ENCODE measurements around the gene VSTM2B. TPM values are rescaled to one million over a fixed set of nuclear protein-coding genes. Genes with fewer than 3 reads are reported as not detected.
A peak's percentile ranks its signal among the peaks of the same experiment; 100 is the strongest.

The VSTM2B gene
- total RNA-seq, 1 experiment from 2014 or later: not detected

DNA sequence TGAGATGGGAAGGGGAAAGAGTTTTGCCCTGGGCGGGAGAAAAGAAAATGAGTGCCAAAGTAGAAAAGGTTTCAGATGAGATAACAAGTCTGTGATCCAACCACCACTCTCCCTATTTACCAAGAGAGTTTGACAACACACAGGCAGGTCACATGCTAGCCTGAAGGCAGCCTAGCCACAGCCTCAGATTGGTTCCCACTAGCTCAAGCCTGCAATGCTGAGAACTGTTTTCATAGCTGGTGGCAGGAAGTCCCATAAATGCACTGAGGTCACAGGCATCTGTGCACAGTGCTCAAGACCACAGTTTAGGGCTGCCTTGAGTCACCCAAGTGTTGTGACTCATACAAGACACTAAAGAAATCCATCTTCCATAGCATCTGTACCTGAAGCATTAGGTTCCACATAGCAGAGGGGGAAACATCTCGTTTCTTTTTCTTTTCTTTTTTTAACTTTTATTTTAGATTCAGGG is 61.8 kb downstream of the VSTM2B start:
- 0 out of 2 replicates have a peak, but pooled peaks cover 5% of the 10 kb centered on the region for H3K27me3 ChIP-seq (replicated peaks)
- DNase-seq (ENCODE audit: low read depth in 1 of 2, low spot score in 2 of 2): no peak
- no peaks in the 10 kb centered on the region for H3K9me3 ChIP-seq (replicated peaks)
- no peak overlapping the region for H3K4me3 ChIP-seq
- no peaks in the 10 kb centered on the region for H3K36me3 ChIP-seq
- no peaks in the 10 kb centered on the region for H3K4me1 ChIP-seq (replicated peaks)
- no peak overlapping the region for H3K27ac ChIP-seq

DNA sequence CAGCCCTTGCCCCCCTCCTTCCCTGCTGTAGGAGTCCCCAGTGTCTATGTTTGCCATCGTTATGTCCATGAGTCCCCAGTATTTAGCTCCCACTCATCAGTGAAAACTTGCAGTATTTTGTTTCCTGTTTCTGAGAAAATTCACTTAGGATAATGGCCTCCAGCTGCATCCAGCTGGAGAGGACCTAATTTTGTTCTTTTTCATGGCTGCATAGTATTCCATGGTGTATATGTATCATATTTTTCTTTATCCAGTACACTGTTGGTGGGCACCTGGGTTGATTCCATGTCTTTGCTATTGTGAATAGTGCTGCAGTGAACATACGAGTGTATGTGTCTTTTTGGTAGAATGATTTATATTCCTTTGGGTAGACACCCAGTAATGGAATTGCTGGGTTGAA is 62.3 kb downstream of the VSTM2B start:
- Histone ChIP-seq H3K27me3 (replicated peaks) (0 out of 2 replicates have a peak, but pooled peaks cover 5% of the 10 kb centered on the region), H3K27ac (no peak overlapping the region), H3K4me1 (replicated peaks) (no peaks in the 10 kb centered on the region), H3K36me3 (no peaks in the 10 kb centered on the region), H3K9me3 (replicated peaks) (no peaks in the 10 kb centered on the region), H3K4me3 (no peak overlapping the region)
- no peak for DNase-seq (ENCODE audit: low read depth in 1 of 2, low spot score in 2 of 2)

GRCh38 chr19:29590278-29590677 is 64.5 kb downstream of the VSTM2B start:
- H3K4me3 ChIP-seq: no peak overlapping the region
- no peaks in the 10 kb centered on the region for H3K9me3 ChIP-seq (replicated peaks)
- no peaks in the 10 kb centered on the region for H3K4me1 ChIP-seq (replicated peaks)
- H3K27ac ChIP-seq: no peak overlapping the region
- no peaks in the 10 kb centered on the region for H3K36me3 ChIP-seq
- no peak for DNase-seq (ENCODE audit: low read depth in 1 of 2, low spot score in 2 of 2)
- H3K27me3 ChIP-seq (replicated peaks): peaks cover 11% of the 10 kb centered on the region

GRCh38 chr19:29591670-29592069 is 65.9 kb downstream of the VSTM2B start:
- Histone ChIP-seq H3K4me3 (no peak overlapping the region), H3K9me3 (replicated peaks) (no peaks in the 10 kb centered on the region), H3K4me1 (replicated peaks) (no peaks in the 10 kb centered on the region), H3K27me3 (replicated peaks) (peaks cover 21% of the 10 kb centered on the region), H3K36me3 (no peaks in the 10 kb centered on the region), H3K27ac (no peak overlapping the region)
- no peak for DNase-seq (ENCODE audit: low read depth in 1 of 2, low spot score in 2 of 2)

DNA sequence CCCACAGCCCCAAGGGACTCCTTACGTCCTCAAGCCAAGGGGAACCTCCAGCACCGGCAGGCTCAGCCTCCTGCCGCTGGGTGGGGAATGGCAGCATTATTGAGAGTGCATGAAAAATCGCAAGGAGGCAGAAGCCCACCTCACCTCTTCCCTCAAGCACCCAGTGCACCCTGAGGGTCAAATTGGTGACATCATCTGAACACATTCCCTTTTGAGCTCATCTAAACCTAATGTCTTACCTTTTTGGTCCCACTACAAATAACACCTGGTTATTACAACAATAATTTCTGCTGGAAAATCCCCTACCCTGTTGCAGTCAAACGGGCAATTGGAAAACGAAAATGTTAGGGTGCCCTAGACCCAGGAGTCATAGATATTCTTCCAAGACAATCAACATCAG is 68.1 kb downstream of the VSTM2B start:
- Histone ChIP-seq H3K27ac (no peak overlapping the region), H3K4me1 (replicated peaks) (no peaks in the 10 kb centered on the region), H3K36me3 (no peaks in the 10 kb centered on the region), H3K9me3 (replicated peaks) (no peaks in the 10 kb centered on the region), H3K27me3 (replicated peaks) (peaks cover 40% of the 10 kb centered on the region), H3K4me3 (no peak overlapping the region)
- DNase-seq (ENCODE audit: low read depth in 1 of 2, low spot score in 2 of 2): no peak

DNA sequence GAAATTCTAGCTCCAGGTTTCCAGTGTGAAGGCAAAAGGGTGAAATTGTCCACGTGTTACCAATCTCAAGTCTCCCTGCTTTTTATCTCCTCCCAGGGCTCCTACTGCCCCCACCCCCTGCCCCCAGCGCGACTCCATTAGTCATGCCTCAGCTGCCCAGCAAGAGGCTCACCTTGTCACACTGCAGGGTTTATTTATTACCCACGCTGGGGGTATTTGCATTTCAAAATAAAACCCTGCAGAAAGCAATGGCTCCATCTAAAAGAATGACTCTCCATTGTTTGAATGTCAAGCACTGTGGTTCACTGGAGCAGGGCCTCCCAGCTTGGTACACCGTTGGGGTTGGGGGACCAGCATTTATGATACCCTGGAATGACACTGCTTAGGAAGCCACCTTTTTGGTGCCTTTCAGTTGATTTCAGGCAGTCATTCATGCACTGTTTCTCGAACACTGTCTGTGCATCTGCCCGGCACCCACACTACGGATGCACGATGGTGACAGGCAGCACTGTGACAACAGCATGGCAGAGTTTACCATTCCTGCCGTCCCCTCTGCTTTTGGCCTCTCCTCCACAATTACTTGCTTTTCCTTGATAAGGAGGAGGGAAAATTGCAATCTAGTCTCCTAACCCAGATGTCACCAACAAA is 70.4 kb downstream of the VSTM2B start:
- peaks cover 44% of the 10 kb centered on the region for H3K27me3 ChIP-seq (replicated peaks)
- no peak for DNase-seq (ENCODE audit: low read depth in 1 of 2, low spot score in 2 of 2)

DNA sequence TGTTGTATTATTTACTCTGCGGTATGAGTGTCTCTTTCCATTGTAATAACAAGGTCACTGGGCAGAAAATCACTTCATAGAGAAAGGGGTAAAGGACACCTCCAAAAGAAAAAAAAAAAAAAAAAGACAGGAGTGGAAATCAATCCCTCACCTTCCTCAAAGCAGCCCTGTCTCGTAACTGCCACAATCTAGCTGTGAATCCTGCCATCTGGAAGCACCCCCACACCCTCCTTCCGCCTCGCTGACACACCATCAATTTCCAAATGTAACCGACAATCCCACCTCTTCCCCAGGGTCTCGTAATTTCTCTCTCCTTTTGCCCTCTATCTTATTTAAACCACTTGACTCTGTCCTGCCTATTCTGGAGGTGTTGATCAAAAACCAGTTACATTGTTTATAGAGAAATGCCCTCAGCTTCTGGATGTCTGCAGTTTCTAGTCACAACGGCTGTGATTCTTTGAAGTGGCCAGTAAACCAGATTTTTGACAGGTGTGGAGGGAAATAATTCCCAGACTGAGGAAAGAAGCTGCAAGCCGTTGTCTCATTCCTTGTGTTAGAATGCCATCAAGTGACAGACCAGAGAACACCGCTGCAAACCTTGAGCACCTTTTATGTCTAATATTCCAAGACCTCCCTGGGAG is 71.2 kb downstream of the VSTM2B start:
- H3K9me3 ChIP-seq (replicated peaks): no peaks in the 10 kb centered on the region
- H3K27me3 ChIP-seq (replicated peaks): peaks cover 40% of the 10 kb centered on the region
- H3K27ac ChIP-seq: no peak overlapping the region
- H3K4me1 ChIP-seq (replicated peaks): no peaks in the 10 kb centered on the region
- no peak overlapping the region for H3K4me3 ChIP-seq
- no peak for DNase-seq (ENCODE audit: low read depth in 1 of 2, low spot score in 2 of 2)
- no peaks in the 10 kb centered on the region for H3K36me3 ChIP-seq

More for the DNA sequence above, 70.4 kb downstream of the VSTM2B start:
- Histone ChIP-seq H3K9me3 (replicated peaks) (no peaks in the 10 kb centered on the region), H3K4me1 (replicated peaks) (no peaks in the 10 kb centered on the region), H3K27ac (no peak overlapping the region), H3K36me3 (no peaks in the 10 kb centered on the region), H3K4me3 (no peak overlapping the region)

DNA sequence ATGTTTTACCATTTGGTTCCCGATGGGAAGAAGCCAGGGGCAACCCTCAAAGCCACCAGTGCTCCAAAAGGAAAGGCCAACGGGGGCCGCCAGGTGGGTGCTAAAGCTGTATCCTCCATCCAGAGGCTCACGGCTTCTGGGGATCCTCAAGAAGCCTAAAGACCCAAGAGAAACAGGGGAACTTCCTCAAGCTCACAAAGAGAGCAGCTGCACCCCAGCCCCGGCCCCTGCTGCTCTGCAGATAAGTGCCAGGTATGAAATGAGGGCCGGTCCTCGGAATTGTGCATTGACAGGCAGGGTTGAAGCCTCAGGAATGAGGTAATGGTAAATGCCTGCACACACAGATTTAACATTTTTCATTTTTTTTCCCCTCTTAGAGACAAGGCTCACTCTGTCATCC is 72.2 kb downstream of the VSTM2B start:
- Histone ChIP-seq H3K27me3 (replicated peaks) (peaks cover 40% of the 10 kb centered on the region), H3K9me3 (replicated peaks) (no peaks in the 10 kb centered on the region), H3K4me3 (no peak overlapping the region), H3K27ac (no peak overlapping the region), H3K36me3 (no peaks in the 10 kb centered on the region), H3K4me1 (replicated peaks) (no peaks in the 10 kb centered on the region)
- DNase-seq (ENCODE audit: low read depth in 1 of 2, low spot score in 2 of 2): no peak

DNA sequence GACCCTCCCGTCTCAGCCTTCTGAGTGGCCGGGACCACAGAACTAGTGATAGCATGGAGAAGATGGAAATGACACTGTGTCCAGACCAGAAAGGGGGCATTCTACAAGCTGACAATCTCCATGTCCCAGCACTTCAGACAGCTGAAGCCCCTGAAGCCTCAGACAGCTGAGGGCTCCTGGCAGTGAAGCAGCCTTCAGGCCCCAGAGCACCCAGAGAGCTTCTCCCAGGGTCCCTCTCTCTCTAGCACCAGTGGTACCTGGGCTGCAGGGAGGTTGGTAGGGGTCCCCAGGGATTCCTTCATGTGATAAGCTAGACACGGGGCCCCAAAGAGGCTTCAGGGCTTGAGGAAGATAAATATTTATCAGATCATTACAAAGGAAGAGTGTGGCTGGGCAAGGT is 72.7 kb downstream of the VSTM2B start:
- no peaks in the 10 kb centered on the region for H3K4me1 ChIP-seq (replicated peaks)
- no peak overlapping the region for H3K4me3 ChIP-seq
- no peaks in the 10 kb centered on the region for H3K9me3 ChIP-seq (replicated peaks)
- H3K27me3 ChIP-seq (replicated peaks): peaks cover 40% of the 10 kb centered on the region
- no peaks in the 10 kb centered on the region for H3K36me3 ChIP-seq
- no peak overlapping the region for H3K27ac ChIP-seq
- no peak for DNase-seq (ENCODE audit: low read depth in 1 of 2, low spot score in 2 of 2)

GRCh38 chr19:29603308-29603707 is 77.5 kb downstream of the VSTM2B start:
- Histone ChIP-seq H3K36me3 (peaks cover 7% of the 10 kb centered on the region; the same call in 1 of the 2 replicates), H3K4me1 (replicated peaks) (peaks cover 4% of the 10 kb centered on the region; the same call in 1 of the 2 replicates), H3K4me3 (no peak overlapping the region), H3K27ac (no peak overlapping the region), H3K9me3 (replicated peaks) (no peaks in the 10 kb centered on the region), H3K27me3 (replicated peaks) (peaks cover 7% of the 10 kb centered on the region; the same call in 1 of the 2 replicates)
- no peak for DNase-seq (ENCODE audit: low read depth in 1 of 2, low spot score in 2 of 2)

- Histone ChIP-seq H3K9me3 (replicated peaks) (no peaks in the 10 kb centered on the region), H3K4me1 (replicated peaks) (peaks cover 4% of the 10 kb centered on the region; the same call in 1 of the 2 replicates), H3K36me3 (peaks cover 15% of the 10 kb centered on the region), H3K27ac (peak within 1 kb of the TSS; percentile 64), H3K27me3 (replicated peaks) (no peaks in the 10 kb centered on the region; the same call in 1 of the 2 replicates), H3K4me3 (peak within 1 kb of the TSS; percentile 57)
- peak; percentile 90 to 97 for DNase-seq (ENCODE audit: low read depth in 1 of 2, low spot score in 2 of 2)
Measured at GRCh38 chr19:29605653-29606419, 80.0 kb downstream of the VSTM2B start, which contains the start of gene POP4. TSS of gene POP4 (plus strand) at chr19:29606283. CDS start at chr19:29606319, 36 bp downstream.

- Histone ChIP-seq H3K4me3 (peak overlapping the region; percentile 57), H3K36me3 (peaks cover 20% of the 10 kb centered on the region), H3K27ac (peak overlapping the region; percentile 64), H3K4me1 (replicated peaks) (peaks cover 4% of the 10 kb centered on the region; the same call in 1 of the 2 replicates), H3K9me3 (replicated peaks) (no peaks in the 10 kb centered on the region), H3K27me3 (replicated peaks) (no peaks in the 10 kb centered on the region)
- no peak for DNase-seq (ENCODE audit: low read depth in 1 of 2, low spot score in 2 of 2)
Measured at GRCh38 chr19:29606420-29606747, 80.6 kb downstream of the VSTM2B start.

- peaks cover 50% of the 10 kb centered on the region for H3K36me3 ChIP-seq
- peaks cover 4% of the 10 kb centered on the region; the same call in 1 of the 2 replicates for H3K4me1 ChIP-seq (replicated peaks)
- H3K9me3 ChIP-seq (replicated peaks): no peaks in the 10 kb centered on the region
- H3K27ac ChIP-seq: no peak overlapping the region
- no peak overlapping the region for H3K4me3 ChIP-seq
- no peak for DNase-seq (ENCODE audit: low read depth in 1 of 2, low spot score in 2 of 2)
- no peaks in the 10 kb centered on the region for H3K27me3 ChIP-seq (replicated peaks)
Measured at GRCh38 chr19:29609636-29610035, 83.8 kb downstream of the VSTM2B start.

DNA sequence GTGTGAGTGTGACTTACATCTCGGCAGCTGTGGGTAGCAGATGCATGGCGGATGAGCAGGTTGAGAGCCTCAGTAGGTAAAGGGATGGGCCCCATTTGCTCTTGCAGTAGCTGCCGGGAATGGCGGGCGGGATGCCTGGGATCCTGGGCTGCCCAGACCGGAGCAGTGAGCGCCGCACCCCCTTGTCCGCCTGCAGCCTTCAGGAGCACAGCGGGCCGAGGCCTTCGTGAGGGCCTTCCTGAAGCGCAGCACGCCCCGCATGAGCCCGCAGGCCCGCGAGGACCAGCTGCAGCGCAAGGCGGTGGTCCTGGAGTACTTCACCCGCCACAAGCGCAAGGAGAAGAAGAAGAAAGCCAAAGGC is 84.4 kb downstream of the VSTM2B start:
- peaks cover 4% of the 10 kb centered on the region; the same call in 1 of the 2 replicates for H3K4me1 ChIP-seq (replicated peaks)
- no peaks in the 10 kb centered on the region for H3K27me3 ChIP-seq (replicated peaks)
- H3K27ac ChIP-seq: no peak overlapping the region
- peaks cover 51% of the 10 kb centered on the region for H3K36me3 ChIP-seq
- H3K9me3 ChIP-seq (replicated peaks): no peaks in the 10 kb centered on the region
- DNase-seq (ENCODE audit: low read depth in 1 of 2, low spot score in 2 of 2): no peak
- H3K4me3 ChIP-seq: no peak overlapping the region
